SW480 (cell line): ENCODE data around the gene SOX12.
A peak's percentile ranks its signal among the peaks of the same experiment; 100 is the strongest.
"Not testable (repeated sequence)": the region's sequence is repeated elsewhere in the genome, so short reads cannot be mapped to it uniquely, and the experiment has no call there.

ENCODE experiments used
- DNase-seq: peaks from one replicate; pipeline ENCODE4 v3.0.0-alpha.2; 2016; ENCODE audit warnings: low spot score

SOX12 gene

DNA sequence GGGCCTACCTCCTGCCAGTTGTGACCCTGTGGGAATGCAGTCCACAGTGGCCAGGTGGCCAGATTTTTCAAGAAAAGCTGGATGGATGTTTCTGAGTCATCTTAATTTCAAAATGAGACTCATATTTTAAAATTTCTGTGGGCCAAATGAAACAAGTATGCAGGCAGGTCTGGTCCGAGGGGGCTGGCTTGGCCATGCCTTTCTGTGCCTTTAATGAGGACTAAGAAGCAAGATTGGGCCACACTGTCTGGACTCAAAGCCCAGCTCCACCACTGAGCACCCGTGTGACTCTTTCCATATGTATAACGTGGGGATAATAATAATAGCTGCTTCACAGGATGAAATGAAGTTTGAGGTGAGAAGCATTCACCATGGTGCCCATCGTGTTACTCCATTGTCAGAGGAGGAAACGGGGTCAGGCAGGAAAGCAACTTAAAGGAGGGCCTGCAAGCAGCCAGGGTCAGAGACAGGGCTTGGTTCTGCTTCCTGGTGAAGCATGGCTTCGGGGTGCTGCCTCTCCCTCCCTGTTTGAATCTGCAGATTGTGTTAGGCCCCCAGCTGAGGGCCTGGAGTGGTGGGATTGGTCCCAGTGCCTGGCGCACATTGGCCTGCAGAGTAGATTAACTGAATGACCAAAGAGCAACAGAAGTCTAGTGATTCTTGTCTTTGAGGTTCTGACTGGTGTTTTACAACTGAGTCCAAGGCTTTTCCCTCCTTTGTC, 3.8 kb downstream of the SOX12 start:
- no peak for DNase-seq

GRCh38 chr20:329851-330232, 4.5 kb downstream of the SOX12 start:
- no peak for DNase-seq

DNA sequence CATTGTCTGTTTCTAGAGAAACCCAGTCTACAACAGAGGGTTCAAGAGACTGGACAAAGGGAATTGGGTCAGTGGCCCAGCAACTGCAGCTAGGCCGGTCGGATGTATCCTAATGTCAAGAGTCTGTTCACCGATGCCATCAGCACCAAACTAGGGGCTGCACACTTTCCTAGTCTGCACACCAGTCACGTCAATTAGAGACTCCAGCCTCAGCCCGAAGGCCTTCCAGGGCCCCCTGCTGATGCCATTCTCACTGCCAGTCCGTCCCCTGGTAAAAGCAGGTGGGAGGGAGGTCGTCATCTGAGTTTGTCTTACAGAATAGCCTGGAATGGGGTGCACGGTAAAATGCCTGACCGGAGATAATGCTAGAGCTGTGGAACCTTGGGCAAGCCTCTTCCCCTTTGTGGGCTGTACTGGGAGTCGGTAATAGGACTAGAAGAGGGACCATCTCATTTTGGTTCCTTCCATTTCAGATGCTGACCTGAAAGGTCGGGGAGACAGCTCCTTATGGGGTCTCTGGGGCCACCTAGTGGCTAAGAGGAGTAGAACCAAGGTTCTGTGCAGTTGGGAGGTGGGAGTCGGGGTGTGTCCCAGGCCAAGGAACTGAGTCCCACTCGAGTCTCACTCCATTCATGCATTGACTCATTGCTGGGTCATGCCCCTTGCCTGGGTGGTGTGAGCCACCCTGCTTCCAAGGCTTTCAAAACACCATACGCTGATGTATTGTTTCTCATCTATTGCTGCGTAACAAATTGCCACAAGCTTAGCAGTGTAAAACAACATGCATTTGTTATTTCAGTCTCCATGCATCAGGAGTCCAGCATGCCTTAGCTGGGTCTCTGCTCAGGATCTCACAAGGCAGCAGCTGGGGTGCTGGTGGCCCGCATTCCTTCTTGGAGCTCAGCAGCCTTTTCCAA, 5.1 kb downstream of the SOX12 start:
- peak; percentile 72 for DNase-seq

DNA sequence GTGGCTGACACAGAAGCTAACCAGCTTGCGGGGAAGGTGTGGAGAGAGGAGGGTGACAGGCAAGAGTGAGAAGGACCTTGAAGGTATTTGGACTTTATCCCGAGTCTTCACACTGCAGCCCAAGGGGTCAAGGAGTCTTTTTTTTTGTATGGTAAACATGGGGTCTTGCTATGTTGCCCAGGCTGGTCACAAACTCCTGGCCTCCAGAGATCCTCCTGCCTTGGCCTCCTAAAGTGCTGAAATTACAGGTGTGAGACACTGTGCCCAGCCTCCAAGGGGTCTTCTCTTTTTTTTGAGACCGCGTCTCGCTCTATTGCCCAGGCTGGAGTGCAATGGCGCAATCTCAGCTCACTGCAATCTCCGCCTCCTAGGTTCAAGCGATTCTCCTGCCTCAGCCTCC, 9.2 kb downstream of the SOX12 start:
- DNase-seq, result no peak

DNA sequence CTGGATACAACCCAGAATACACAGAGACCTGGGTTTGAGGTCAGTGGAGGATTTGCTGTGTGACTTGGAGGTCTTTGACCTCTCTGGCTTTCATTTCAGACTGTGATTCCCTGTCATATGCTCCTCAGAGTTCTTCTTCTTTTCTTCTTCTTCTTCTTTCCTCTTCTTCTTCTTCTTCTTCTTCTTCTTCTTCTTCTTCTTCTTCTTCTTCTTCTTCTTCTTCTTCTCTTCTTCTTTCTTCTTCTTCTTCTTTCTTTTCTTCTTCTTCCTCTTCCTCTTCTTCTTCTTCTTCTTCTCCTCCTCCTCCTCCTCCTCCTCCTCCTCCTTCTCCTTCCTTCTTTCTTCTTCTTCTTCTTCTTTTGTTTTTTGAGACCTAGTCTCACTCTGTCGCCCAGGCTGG, 10.7 kb downstream of the SOX12 start:
- not testable (repeated sequence) for DNase-seq

GRCh38 chr20:341682-342081, 16.3 kb downstream of the SOX12 start:
- DNase-seq, result peak; percentile 78

DNA sequence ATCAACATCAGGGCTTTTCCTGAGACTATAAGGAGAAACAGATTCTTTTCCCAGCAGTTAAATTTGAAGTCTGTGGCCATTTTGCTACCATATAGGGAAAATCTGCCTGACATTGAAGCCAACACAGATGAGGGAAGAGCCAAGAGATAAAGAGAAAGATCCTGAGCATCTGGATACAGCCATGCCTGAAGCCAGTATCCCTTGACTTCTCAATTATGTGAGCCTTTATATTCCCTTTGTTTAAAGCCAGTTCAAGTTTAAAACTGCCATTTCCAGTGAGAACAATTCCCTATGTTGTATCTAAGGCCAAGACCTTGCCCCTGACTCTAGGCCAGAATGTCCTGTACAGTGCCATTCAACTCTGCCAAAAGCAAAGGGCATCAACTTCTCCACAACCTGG, 17.8 kb downstream of the SOX12 start:
- no peak for DNase-seq

DNA sequence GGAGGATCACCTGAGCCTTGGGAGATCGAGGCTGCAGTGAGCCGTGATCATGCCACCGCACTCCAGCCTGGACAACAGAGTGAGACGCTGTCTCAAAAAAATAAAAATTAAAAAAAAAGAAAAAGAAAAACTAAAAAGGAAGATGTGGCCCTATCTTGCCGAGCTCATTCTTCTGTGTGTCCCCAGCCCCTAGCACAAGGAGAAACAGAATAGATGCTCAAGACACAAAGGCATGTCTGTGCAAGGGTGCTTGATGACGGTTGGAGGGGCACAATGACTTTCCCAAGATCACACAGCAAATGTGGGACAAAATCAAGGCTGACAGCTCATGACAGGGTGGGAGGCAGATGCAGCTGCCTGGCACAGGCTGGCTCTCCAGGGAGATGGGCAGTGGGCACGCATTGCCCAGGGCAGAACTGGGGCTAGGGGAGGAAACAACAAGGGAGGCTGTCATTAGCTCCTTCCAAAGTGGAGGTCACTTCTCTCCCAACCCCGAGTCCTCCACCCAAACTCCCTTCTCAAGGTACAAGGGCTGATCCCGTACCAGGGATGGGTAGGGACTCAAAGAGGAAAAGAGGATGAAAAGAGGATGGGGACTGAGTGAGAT, 20.8 kb downstream of the SOX12 start:
- DNase-seq, result no peak

- DNase-seq, result peak; percentile 68
Measured at GRCh38 chr20:346640-347316, 21.4 kb downstream of the SOX12 start, which contains the start of gene NRSN2. TSS of gene NRSN2 (plus strand) at chr20:347111. CDS start at chr20:349644, 2,533 bp downstream.

GRCh38 chr20:347317-347639, 21.9 kb downstream of the SOX12 start:
- DNase-seq, result no peak

GRCh38 chr20:347640-348484, 22.5 kb downstream of the SOX12 start:
- DNase-seq, result peak; percentile 95

- no peak for DNase-seq
Measured at GRCh38 chr20:348972-349841, 23.9 kb downstream of the SOX12 start.

- DNase-seq, result no peak
Measured at GRCh38 chr20:353166-353565, 27.8 kb downstream of the SOX12 start.

DNA sequence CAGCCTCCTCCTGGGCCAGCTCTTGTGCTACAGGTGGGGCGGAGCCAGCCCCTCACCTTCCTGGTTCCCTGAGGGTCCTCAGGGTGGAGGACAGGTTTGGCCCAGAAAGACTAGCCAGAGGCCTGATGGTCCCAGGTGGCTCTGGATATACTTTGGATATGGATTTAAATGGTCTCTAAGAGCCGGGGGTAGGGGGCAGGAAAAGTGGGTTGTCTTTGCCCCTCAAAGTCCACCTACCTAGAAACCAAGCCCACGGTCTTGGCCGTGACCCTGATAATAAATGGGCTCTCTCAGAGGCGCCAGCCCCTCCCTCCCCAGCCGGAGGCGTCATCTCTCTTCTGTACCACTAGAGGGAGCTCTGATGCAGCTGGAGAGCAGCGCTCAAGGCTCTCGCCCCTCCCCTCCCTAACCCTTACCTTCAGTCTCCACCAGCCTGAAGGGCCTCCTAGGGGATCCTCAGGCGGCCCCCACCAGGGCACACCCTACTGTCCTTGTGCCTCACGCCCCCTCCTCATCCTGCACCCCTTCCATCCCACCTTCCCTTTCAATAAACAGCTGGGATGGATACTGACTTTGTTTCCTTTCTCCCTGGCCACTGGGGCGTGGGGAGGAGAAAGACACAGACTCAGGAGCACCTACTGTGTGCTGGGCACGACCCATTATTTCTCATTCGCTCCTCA, 29.1 kb downstream of the SOX12 start:
- DNase-seq, result peak; percentile 79

- not testable (repeated sequence) for DNase-seq
Measured at GRCh38 chr20:356154-356553, 30.8 kb downstream of the SOX12 start.

- DNase-seq, result no peak
Measured at GRCh38 chr20:356745-357144, 31.4 kb downstream of the SOX12 start.

DNA sequence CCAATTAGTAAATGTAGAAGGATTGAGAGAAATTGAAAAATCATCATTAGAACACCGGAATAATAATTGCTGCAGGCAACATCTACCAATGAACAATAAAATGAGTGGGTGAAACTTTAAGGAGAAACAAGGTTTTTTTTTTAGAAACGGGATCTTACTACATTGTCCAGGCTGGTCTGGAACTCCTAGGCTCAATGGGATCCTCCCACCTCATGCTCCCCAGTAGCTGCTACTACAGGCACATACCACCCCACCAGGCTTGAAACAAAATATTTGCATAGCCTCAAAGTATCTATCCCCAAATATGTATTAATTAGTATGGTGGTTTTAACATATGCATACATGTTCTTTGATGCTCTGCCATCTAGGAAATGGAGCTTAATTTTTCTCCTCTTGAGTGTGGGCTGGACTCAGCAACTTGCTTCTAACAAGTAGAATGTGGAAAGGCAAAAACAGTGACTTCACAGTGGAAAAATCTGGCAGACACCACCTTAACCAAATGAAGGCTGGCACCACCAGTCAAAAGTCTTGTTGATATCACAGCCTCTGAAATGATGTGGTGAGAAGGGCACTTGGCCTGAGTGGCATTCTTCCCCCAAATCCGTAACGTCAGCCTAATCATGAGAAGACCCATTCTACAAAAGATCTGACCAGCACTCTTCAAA, 33.7 kb downstream of the SOX12 start:
- no peak for DNase-seq

GRCh38 chr20:361561-361960, 36.2 kb downstream of the SOX12 start:
- no peak for DNase-seq
